Measurements from ENCODE around the gene SPATA6L. TPM values are rescaled to one million over a fixed set of nuclear protein-coding genes. Genes with fewer than 3 reads are reported as not detected.
A peak's percentile ranks its signal among the peaks of the same experiment; 100 is the strongest.

SPATA6L gene
- total RNA-seq (2.5 TPM), polyA plus RNA-seq (1 to 10 TPM in 2 of 4 donors, under 1 TPM in 2; 0.21 to 1.9 (median 0.99) TPM)

- Mint-ChIP-seq H3K27me3 (no peaks in the 10 kb centered on the region), H3K4me3 (peak within 1 kb of the TSS; percentile 91 to 100 (median 96)), H3K4me1 (peaks cover 43 to 68% (median 63%) of the 10 kb centered on the region in 4 donors), H3K9me3 (no peaks in the 10 kb centered on the region), H3K27ac (peak within 1 kb of the TSS; percentile 94 to 98 (median 95)), H3K36me3 (no peaks in the 10 kb centered on the region)
- Histone ChIP-seq H3K27ac (ENCODE audit: insufficient read depth, low read length, poor library complexity, severe bottlenecking) (peak within 1 kb of the TSS; percentile 44), H3K27me3 (ENCODE audit: control insufficient read depth, insufficient read depth, low read length) (peaks cover 3% of the 10 kb centered on the region), H3K4me3 (ENCODE audit: low read depth, low read length) (peak within 1 kb of the TSS; percentile 87), H3K36me3 (ENCODE audit: control insufficient read depth, insufficient read depth, low read length) (no peaks in the 10 kb centered on the region), H3K9me3 (ENCODE audit: control insufficient read depth in 2 of 2, low read length in 2 of 2) (no peaks in the 10 kb centered on the region), H3K4me1 (ENCODE audit: control insufficient read depth, insufficient read depth, low read length, poor library complexity, severe bottlenecking) (peaks cover 62% of the 10 kb centered on the region)
- peak; percentile 31 to 46 (median 38) for DNase-seq
- peak; percentile 35 to 41 for ATAC-seq (ENCODE audit: low read depth in 2 of 2)
Measured at GRCh38 chr9:4666042-4666699, at the start of gene SPATA6L. Gene SPATA6L (minus strand): TSS chr9:4666480. CDS start chr9:4666250, 230 bp downstream.

DNA sequence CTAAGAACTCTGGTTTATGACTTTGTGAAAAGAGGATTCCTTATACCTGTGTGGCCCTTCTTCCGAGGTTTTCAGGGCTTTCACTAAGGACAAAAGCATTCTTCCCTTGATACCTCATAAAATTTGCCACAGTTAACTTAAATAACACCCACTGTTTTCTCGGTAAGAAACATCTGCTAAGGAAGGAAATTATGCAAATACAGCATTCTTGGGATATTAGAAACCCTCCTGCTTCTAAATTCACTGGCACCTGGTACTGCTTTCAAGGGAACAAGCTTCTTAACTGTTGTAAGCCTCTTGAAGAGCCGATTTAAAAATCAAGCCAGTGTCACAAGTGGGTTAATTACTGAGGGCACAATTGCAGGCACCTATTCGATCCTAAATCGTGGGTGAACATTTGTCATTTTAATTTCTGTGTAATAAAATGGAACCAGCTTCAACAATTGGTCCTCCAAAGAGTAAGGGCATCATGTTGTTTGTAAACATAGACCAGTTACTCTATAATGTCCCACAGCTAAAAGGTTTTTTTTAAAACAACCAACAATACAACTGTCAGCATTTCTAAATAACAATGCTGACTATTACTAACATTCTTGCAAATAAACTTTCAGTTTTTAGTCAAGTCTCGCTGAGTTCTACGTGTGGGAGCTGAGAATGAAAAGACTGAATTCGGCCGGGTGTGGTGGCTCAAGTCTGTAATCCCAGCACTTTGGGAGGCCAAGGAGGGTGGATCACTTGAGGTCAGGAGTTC lies 48.2 kb upstream of the SPATA6L start:
- ATAC-seq (ENCODE audit: low read depth in 2 of 2) (no peak), DNase-seq (no peak)
- no peaks in the 10 kb centered on the region for H3K9me3 ChIP-seq (ENCODE audit: control insufficient read depth in 2 of 2, low read length in 2 of 2)
- Mint-ChIP-seq H3K4me1 (peaks cover 0 to 6% (median 0%) of the 10 kb centered on the region in 4 donors), H3K27ac (no peak overlapping the region), H3K9me3 (no peaks in the 10 kb centered on the region), H3K36me3 (peaks cover 35% of the 10 kb centered on the region), H3K4me3 (no peak overlapping the region), H3K27me3 (no peaks in the 10 kb centered on the region)
- H3K27me3 ChIP-seq (ENCODE audit: control insufficient read depth, insufficient read depth, low read length), result no peaks in the 10 kb centered on the region
- H3K4me3 ChIP-seq (ENCODE audit: low read depth, low read length), result no peak overlapping the region
- H3K27ac ChIP-seq (ENCODE audit: insufficient read depth, low read length, poor library complexity, severe bottlenecking), result no peak overlapping the region
- peaks cover 43% of the 10 kb centered on the region for H3K36me3 ChIP-seq (ENCODE audit: control insufficient read depth, insufficient read depth, low read length)
- no peaks in the 10 kb centered on the region for H3K4me1 ChIP-seq (ENCODE audit: control insufficient read depth, insufficient read depth, low read length, poor library complexity, severe bottlenecking)

DNA sequence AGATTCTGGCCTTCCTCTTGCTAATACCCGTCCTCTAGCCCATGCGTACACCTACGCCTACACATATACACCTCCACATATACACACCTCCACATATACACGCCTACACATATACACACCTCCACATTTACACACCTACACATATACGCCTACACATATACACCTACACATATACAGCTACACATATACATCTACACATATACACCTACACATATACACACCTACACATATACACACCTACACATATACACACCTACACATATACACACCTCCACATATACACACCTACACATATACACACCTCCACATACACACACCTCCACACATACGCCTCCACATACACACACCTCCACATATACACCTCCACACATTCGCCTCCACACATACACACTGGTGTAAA lies 47.6 kb upstream of the SPATA6L start:
- H3K27ac ChIP-seq (ENCODE audit: insufficient read depth, low read length, poor library complexity, severe bottlenecking), result no peak overlapping the region
- Mint-ChIP-seq H3K9me3 (peaks cover 0 to 1% (median 0%) of the 10 kb centered on the region in 7 donors), H3K36me3 (peaks cover 38% of the 10 kb centered on the region), H3K4me1 (peaks cover 0 to 12% (median 2%) of the 10 kb centered on the region in 4 donors), H3K4me3 (no peak overlapping the region), H3K27me3 (no peaks in the 10 kb centered on the region), H3K27ac (peak overlapping the region in 2 of 3 donors; percentile 3 to 5)
- DNase-seq, result no peak
- H3K4me3 ChIP-seq (ENCODE audit: low read depth, low read length), result no peak overlapping the region
- no peak for ATAC-seq (ENCODE audit: low read depth in 2 of 2)
- H3K9me3 ChIP-seq (ENCODE audit: control insufficient read depth in 2 of 2, low read length in 2 of 2), result no peaks in the 10 kb centered on the region
- peaks cover 41% of the 10 kb centered on the region for H3K36me3 ChIP-seq (ENCODE audit: control insufficient read depth, insufficient read depth, low read length)
- no peaks in the 10 kb centered on the region for H3K27me3 ChIP-seq (ENCODE audit: control insufficient read depth, insufficient read depth, low read length)
- H3K4me1 ChIP-seq (ENCODE audit: control insufficient read depth, insufficient read depth, low read length, poor library complexity, severe bottlenecking), result no peaks in the 10 kb centered on the region

- H3K4me3 ChIP-seq (ENCODE audit: low read depth, low read length), result no peak overlapping the region
- Mint-ChIP-seq H3K27me3 (no peaks in the 10 kb centered on the region), H3K27ac (peak overlapping the region in 2 of 3 donors; percentile 15 to 16), H3K36me3 (peaks cover 31% of the 10 kb centered on the region), H3K9me3 (peaks cover 0 to 1% (median 0%) of the 10 kb centered on the region in 7 donors), H3K4me1 (peaks cover 3 to 15% (median 6%) of the 10 kb centered on the region in 4 donors), H3K4me3 (no peak overlapping the region)
- DNase-seq, result no peak
- no peak for ATAC-seq (ENCODE audit: low read depth in 2 of 2)
- H3K27me3 ChIP-seq (ENCODE audit: control insufficient read depth, insufficient read depth, low read length), result no peaks in the 10 kb centered on the region
- peaks cover 3% of the 10 kb centered on the region for H3K4me1 ChIP-seq (ENCODE audit: control insufficient read depth, insufficient read depth, low read length, poor library complexity, severe bottlenecking)
- no peaks in the 10 kb centered on the region for H3K9me3 ChIP-seq (ENCODE audit: control insufficient read depth in 2 of 2, low read length in 2 of 2)
- H3K36me3 ChIP-seq (ENCODE audit: control insufficient read depth, insufficient read depth, low read length), result peaks cover 31% of the 10 kb centered on the region
- no peak overlapping the region for H3K27ac ChIP-seq (ENCODE audit: insufficient read depth, low read length, poor library complexity, severe bottlenecking)
Measured at GRCh38 chr9:4709380-4709779, 43.1 kb upstream of the SPATA6L start.

DNA sequence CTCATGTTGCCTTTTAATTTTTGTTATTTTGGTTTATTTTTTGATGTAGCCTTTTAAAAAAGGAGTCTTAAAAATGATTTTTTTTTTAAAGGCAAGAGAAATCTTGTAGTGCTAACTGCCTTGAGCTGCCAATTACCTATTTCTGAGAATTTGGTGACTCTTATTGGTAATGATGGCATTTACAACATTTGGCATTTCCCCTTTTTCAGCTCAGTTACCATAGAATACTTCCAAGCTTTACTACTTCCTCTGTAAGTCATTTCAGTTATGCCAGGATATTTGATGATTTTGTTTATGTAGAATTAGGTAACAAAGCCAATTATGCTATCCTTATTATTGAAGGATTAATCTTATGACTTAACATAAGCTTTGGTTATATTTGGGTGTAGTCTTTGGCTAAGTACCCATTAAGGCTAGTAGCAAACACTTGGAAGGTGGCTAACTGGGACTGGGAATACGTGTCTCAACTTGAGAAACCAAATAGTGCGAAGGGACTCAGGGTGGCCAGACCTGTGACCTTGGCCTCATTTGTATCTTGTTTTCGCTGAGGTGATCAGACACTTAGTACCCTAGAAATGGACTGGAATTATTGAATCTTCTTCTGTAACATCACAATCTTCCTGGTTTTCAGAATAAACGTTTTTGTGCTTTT lies 40.8 kb upstream of the SPATA6L start:
- peaks cover 3 to 26% (median 9%) of the 10 kb centered on the region in 4 donors for H3K4me1 Mint-ChIP-seq
- H3K27ac Mint-ChIP-seq, result peak overlapping the region in 1 of 3 donors; percentile 43
- no peak overlapping the region for H3K4me3 ChIP-seq (ENCODE audit: low read depth, low read length)
- ATAC-seq (ENCODE audit: low read depth in 2 of 2) (no peak), DNase-seq (peak in 1 of 3 donors; percentile 15)
- peaks cover 3% of the 10 kb centered on the region for H3K4me1 ChIP-seq (ENCODE audit: control insufficient read depth, insufficient read depth, low read length, poor library complexity, severe bottlenecking)
- no peaks in the 10 kb centered on the region for H3K9me3 ChIP-seq (ENCODE audit: control insufficient read depth in 2 of 2, low read length in 2 of 2)
- peaks cover 47% of the 10 kb centered on the region for H3K36me3 ChIP-seq (ENCODE audit: control insufficient read depth, insufficient read depth, low read length)
- H3K27me3 ChIP-seq (ENCODE audit: control insufficient read depth, insufficient read depth, low read length), result no peaks in the 10 kb centered on the region
- H3K36me3 Mint-ChIP-seq, result peaks cover 44% of the 10 kb centered on the region
- H3K9me3 Mint-ChIP-seq, result peaks cover 0 to 1% (median 0%) of the 10 kb centered on the region in 7 donors
- H3K27ac ChIP-seq (ENCODE audit: insufficient read depth, low read length, poor library complexity, severe bottlenecking), result no peak overlapping the region
- H3K4me3 Mint-ChIP-seq, result no peak overlapping the region
- no peaks in the 10 kb centered on the region for H3K27me3 Mint-ChIP-seq

- H3K9me3 ChIP-seq (ENCODE audit: control insufficient read depth in 2 of 2, low read length in 2 of 2), result no peaks in the 10 kb centered on the region
- Mint-ChIP-seq H3K4me3 (no peak overlapping the region), H3K36me3 (peaks cover 48% of the 10 kb centered on the region), H3K27me3 (no peaks in the 10 kb centered on the region), H3K9me3 (peaks cover 0 to 1% (median 0%) of the 10 kb centered on the region in 7 donors), H3K27ac (peak overlapping the region; percentile 3 to 58 (median 50)), H3K4me1 (peaks cover 9 to 32% (median 15%) of the 10 kb centered on the region in 4 donors)
- peaks cover 57% of the 10 kb centered on the region for H3K36me3 ChIP-seq (ENCODE audit: control insufficient read depth, insufficient read depth, low read length)
- H3K27ac ChIP-seq (ENCODE audit: insufficient read depth, low read length, poor library complexity, severe bottlenecking), result no peak overlapping the region
- DNase-seq (no peak), ATAC-seq (ENCODE audit: low read depth in 2 of 2) (no peak)
- no peak overlapping the region for H3K4me3 ChIP-seq (ENCODE audit: low read depth, low read length)
- no peaks in the 10 kb centered on the region for H3K27me3 ChIP-seq (ENCODE audit: control insufficient read depth, insufficient read depth, low read length)
- H3K4me1 ChIP-seq (ENCODE audit: control insufficient read depth, insufficient read depth, low read length, poor library complexity, severe bottlenecking), result peaks cover 3% of the 10 kb centered on the region
Measured at GRCh38 chr9:4706021-4706420, 39.7 kb upstream of the SPATA6L start.

DNA sequence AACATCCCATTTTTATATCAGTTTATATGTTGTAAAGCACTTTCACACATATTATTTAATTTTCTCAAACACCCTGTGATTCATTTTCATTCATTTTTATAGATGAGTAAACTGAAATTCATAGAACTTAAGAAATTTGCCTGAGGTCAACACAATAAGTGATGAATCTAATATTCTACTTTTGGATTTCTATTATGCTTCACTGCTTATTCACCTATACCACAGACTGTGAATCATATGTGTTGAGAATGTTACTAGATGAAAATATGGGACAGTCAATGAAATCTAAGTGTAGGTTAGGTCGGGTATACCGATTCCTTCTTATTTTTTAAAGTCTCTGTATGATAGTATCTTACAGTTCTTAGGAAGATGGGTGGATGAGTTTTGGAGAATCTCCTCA lies 37.8 kb upstream of the SPATA6L start:
- Mint-ChIP-seq H3K27me3 (no peaks in the 10 kb centered on the region), H3K36me3 (peaks cover 48% of the 10 kb centered on the region), H3K9me3 (peaks cover 0 to 1% (median 0%) of the 10 kb centered on the region in 7 donors), H3K27ac (no peak overlapping the region), H3K4me1 (peaks cover 9 to 32% (median 14%) of the 10 kb centered on the region in 4 donors), H3K4me3 (no peak overlapping the region)
- H3K9me3 ChIP-seq (ENCODE audit: control insufficient read depth in 2 of 2, low read length in 2 of 2), result no peaks in the 10 kb centered on the region
- no peak overlapping the region for H3K4me3 ChIP-seq (ENCODE audit: low read depth, low read length)
- no peak overlapping the region for H3K27ac ChIP-seq (ENCODE audit: insufficient read depth, low read length, poor library complexity, severe bottlenecking)
- H3K4me1 ChIP-seq (ENCODE audit: control insufficient read depth, insufficient read depth, low read length, poor library complexity, severe bottlenecking), result peaks cover 3% of the 10 kb centered on the region
- no peaks in the 10 kb centered on the region for H3K27me3 ChIP-seq (ENCODE audit: control insufficient read depth, insufficient read depth, low read length)
- DNase-seq (no peak), ATAC-seq (ENCODE audit: low read depth in 2 of 2) (no peak)
- H3K36me3 ChIP-seq (ENCODE audit: control insufficient read depth, insufficient read depth, low read length), result peaks cover 66% of the 10 kb centered on the region

Measured in CD4-positive, CD25-positive, alpha-beta regulatory T cell (primary cell).